GM10266 (cell line): Measurements from ENCODE around the gene ABT1.

ENCODE experiments used
- DNase-seq: peaks from one replicate; pipeline ENCODE4 v3.0.0; 2012; ENCODE audit errors: extremely low spot score
- TF ChIP-seq, protein P1 (sequence below): IDR thresholded peaks from 2 replicates; pipeline ENCODE4 v1.5.1; 2012; ENCODE audit warnings: mild to moderate bottlenecking, low read depth; ENCODE audit not compliant: control insufficient read depth, insufficient read depth; ENCODE audit errors: missing control alignments

ABT1 gene

GRCh38 chr6:26563488-26563887 is 33.3 kb upstream of the ABT1 start:
- TF ChIP-seq, protein P1, sequence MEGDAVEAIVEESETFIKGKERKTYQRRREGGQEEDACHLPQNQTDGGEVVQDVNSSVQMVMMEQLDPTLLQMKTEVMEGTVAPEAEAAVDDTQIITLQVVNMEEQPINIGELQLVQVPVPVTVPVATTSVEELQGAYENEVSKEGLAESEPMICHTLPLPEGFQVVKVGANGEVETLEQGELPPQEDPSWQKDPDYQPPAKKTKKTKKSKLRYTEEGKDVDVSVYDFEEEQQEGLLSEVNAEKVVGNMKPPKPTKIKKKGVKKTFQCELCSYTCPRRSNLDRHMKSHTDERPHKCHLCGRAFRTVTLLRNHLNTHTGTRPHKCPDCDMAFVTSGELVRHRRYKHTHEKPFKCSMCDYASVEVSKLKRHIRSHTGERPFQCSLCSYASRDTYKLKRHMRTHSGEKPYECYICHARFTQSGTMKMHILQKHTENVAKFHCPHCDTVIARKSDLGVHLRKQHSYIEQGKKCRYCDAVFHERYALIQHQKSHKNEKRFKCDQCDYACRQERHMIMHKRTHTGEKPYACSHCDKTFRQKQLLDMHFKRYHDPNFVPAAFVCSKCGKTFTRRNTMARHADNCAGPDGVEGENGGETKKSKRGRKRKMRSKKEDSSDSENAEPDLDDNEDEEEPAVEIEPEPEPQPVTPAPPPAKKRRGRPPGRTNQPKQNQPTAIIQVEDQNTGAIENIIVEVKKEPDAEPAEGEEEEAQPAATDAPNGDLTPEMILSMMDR, result no peak
- DNase-seq, result no peak

DNA sequence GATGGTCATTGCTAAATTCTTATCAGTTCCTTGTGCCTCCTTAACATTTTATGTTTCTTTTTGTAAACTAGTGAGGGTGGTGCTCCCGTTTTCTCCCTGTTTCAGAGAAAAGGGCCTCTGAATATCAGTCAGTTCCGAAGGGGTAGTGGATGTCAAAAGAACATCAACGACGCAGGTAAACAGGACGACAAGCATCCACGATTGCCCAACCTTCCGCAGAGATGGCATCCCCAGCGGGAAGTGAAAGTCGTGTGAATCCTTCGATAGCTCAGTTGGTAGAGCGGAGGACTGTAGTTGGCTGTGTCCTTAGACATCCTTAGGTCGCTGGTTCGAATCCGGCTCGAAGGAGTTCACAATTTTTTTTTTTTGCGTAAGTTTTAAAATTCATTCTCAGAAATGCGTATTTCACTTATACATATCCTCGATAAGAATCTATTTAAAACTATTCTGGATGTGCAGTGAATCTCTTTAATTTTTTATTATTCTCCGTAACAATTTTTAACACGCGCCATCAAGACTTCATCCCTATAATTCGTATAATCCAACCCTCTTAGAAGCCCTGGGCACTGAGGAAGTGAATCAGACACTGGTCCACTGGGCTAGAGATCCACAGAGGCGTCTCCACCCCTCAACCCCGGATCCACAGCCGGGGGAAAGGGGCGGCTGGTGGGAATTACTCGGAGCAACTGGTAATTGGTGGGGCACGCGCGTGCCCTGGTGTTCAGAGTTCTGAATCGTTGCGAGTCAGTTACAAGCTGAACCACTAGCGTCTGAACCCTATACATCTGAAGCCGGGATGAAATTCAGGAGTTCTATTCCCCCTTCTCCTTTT is 27.9 kb upstream of the ABT1 start:
- peak; percentile 83 for DNase-seq
- TF ChIP-seq, protein P1, result peak; percentile 73

DNA sequence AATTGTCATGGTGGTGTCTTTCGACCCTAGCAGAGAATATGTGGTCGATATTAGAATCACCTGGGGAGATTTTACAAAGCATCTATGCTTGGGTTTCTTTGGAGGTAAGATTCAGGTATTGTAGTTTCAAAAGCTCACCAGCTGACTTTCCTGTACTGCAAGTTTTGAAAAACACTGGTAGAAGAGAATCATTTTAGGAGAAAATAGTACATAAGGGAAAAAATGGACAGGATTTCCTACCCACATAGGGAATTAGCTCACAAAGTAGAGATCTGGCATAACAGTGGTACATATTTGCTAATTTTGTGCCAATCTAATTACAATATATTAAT is 27.4 kb upstream of the ABT1 start:
- TF ChIP-seq, protein P1, result no peak
- no peak for DNase-seq

DNA sequence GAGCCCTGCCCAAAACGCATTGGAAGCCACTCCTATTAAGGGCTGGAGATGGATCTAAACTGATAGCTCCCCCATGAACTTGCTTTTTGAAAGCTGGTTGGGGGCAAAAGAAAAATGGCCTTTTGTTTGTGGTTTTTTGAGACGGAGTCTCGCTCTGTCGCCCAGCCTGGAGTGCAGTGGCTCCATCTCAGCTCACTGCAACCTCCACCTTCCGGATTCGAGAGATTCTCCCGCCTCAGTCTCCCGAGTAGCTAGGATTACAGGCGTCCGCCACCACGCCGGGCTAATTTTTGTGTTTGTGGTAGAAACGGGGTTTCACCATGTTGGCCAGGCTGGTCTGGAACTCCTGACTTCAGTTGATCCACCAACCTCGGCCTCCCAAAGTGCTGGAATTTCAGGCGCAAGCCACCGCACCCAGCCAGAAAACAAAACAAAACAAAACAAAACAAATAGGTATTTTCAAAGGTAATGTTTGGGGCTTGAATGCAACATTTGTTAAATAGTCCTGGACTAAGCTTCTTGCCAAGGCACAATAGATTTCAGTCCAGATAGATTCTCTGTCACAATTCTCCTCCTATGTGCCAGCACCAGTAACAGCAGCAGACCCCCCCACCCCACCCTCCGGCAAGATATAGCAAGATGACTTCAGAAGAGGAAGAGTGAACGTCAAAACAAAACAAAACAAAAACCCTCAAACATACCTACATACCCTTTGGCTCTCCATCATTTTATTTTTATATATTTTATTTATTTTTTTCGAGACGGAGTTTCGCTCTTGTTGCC is 26.5 kb upstream of the ABT1 start:
- DNase-seq, result no peak
- TF ChIP-seq, protein P1, result no peak

DNA sequence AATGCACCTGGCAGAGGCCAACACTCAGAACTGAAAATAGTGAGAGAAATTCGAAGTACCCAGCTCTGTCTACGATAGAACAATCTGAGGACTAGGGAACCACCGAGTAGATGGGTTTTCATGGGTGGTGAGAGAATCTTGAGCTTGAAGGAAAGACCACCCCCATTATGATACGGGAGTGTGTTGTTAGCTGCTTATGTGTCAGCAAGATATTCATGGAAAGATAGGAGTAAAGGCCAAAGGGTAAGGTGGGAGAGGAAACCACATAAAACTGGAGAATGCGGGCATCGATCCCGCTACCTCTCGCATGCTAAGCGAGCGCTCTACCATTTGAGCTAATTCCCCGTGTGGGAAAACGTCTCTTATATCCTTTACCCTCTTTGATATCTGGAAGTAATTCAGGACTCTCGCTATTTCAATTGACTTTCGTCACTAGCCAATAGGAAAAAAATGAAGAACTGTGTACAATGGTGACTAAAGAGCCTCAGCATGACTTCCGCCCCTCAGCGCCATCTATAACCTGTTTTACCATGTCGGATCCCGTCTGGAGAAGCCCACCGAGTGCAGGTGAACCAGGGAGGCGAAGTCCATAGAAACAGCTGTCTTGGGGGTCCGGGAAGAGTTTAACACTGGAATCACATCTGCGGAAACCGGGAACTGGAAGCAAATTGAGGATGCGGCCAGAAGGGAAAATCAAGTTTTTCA is 25.0 kb upstream of the ABT1 start:
- TF ChIP-seq, protein P1, result no peak
- DNase-seq, result no peak

DNA sequence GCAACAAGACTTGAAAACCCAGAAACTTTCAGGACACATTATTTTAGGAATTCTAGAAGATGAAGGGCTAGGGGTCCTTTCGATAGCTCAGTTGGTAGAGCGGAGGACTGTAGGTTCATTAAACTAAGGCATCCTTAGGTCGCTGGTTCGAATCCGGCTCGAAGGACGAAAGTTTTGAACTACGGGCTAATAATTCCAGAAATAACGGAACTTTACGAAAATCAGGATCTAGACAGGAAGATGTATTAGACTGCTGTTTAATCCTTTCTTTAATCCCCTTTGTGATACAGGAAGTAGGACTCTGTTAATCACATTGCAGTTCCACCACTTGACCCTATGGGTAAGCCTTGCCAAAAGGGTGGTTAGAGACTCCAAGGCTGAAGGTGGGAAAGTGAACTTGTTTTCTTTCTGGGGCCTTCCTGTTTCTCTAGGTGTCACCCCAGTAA is 21.2 kb upstream of the ABT1 start:
- DNase-seq, result no peak
- TF ChIP-seq, protein P1, result no peak
